K562 (cell line): ENCODE measurements around the gene AK5. TPM values are rescaled to one million over a fixed set of nuclear protein-coding genes. Genes with fewer than 3 reads are reported as not detected.

Source experiments
- ATAC-seq: fragments of 200-7000 bp; cut with Tn5 transposase; 3 replicates; pipeline ENCODE4 v1.9.1; 2020; ENCODE audit warnings: moderate library complexity
- BruUV-seq: library from RNA; stranded (reverse); fragments of 400-500 nt; replicated peaks from 2 replicates; lab custom pipeline; 2021; lab: Mats Ljungman, UMichigan
- CTCF ChIA-PET: fragments of 300-600 bp; formaldehyde crosslinking; extraction: SDS; loops from one replicate; lab custom pipeline; 2021; ENCODE audit warnings: low intra/inter-chr PET ratio; lab: Yijun Ruan, JAX
- POLR2A ChIA-PET: fragments of 300-600, 350-650 bp; sonication (Branson Sonifier 250); formaldehyde crosslinking; extraction: SDS; loops from one replicate; lab custom pipeline; 2021; ENCODE audit warnings: antibody characterized with exemption, inconsistent platforms; lab: Yijun Ruan, JAX
- DNase-seq, 4 experiments: peaks; one replicate each; pipeline versions ENCODE4 v3.0.0 to v3.0.0-alpha.2; 2011 to 2018; ENCODE audit warnings: low spot score in 3 of 4, mixed read lengths in 3 of 4; ENCODE audit errors: extremely low read depth in 1 of 4
- FAIRE-seq: peaks from 2 replicates; lab custom pipeline; 2011; peaks lifted over from hg19 to GRCh38; lab: Jason Lieb, UNC
- H2AFZ ChIP-seq: 2 replicates; pipeline ENCODE4 v1.6.0; 2011; ENCODE audit warnings: low read depth, low read length, control low read depth, inconsistent platforms
- H3K27ac ChIP-seq: fragments of 200-600 bp; 3 replicates; pipeline ENCODE4 v1.8.0; 2011; ENCODE audit warnings: low read depth, mild to moderate bottlenecking, control low read depth, inconsistent platforms, low read length, moderate library complexity, mixed read lengths; ENCODE audit errors: extremely low read depth
- H3K27me3 ChIP-seq, 2 experiments: fragments of 300-600 bp in 1 of 2; 2 replicates in 1 of 2; 3 replicates in 1 of 2; pipeline versions ENCODE4 v1.6.0 to v1.8.0; 2011; ENCODE audit warnings: inconsistent platforms in 2 of 2, low read length in 2 of 2, mild to moderate bottlenecking in 1 of 2, mixed read lengths in 1 of 2, moderate library complexity in 1 of 2; ENCODE audit not compliant: control insufficient read depth in 2 of 2, insufficient read depth in 2 of 2
- H3K36me3 ChIP-seq: fragments of 300-600 bp; 3 replicates; pipeline ENCODE4 v1.8.0; 2011; ENCODE audit warnings: mild to moderate bottlenecking, low read length, inconsistent platforms; ENCODE audit not compliant: control insufficient read depth, insufficient read depth
- H3K4me1 ChIP-seq, 2 experiments: fragments of 200-600 bp in 1 of 2; replicated peaks in 1 of 2; 2 replicates in 1 of 2; 3 replicates in 1 of 2; pipeline versions ENCODE4 v1.5.1 to v1.8.0; 2011; ENCODE audit warnings: inconsistent platforms in 2 of 2, low read length in 2 of 2, mild to moderate bottlenecking in 1 of 2, mixed read lengths in 1 of 2, moderate library complexity in 1 of 2; ENCODE audit not compliant: control insufficient read depth in 2 of 2, insufficient read depth in 2 of 2
- H3K4me2 ChIP-seq: 2 replicates; pipeline ENCODE4 v1.6.1; 2011; ENCODE audit warnings: low read length, control low read depth, inconsistent platforms, mixed read lengths; ENCODE audit not compliant: insufficient read depth
- H3K4me3 ChIP-seq: fragments of 200-600 bp; sonication (generic), shearing (Covaris generic); 2 replicates; pipeline ENCODE4 v1.5.1; 2016; ENCODE audit warnings: control low read depth, inconsistent platforms
- H3K79me2 ChIP-seq: fragments of 200-600 bp; 3 replicates; pipeline ENCODE4 v1.8.0; 2011; ENCODE audit warnings: low read length, inconsistent platforms; ENCODE audit not compliant: control insufficient read depth, insufficient read depth
- H3K9ac ChIP-seq, 2 experiments: 2 replicates each; pipeline versions ENCODE4 v1.6.0 to v1.6.1; 2011; ENCODE audit warnings: low read depth in 2 of 2, low read length in 2 of 2, control low read depth in 1 of 2, inconsistent platforms in 1 of 2, mild to moderate bottlenecking in 1 of 2, mixed read lengths in 1 of 2; ENCODE audit not compliant: insufficient read depth in 1 of 2
- H3K9me1 ChIP-seq: one replicate; pipeline ENCODE4 v1.6.0; 2011; ENCODE audit warnings: inconsistent platforms, mild to moderate bottlenecking, low read length, moderate library complexity; ENCODE audit not compliant: control insufficient read depth, insufficient read depth
- H3K9me3 ChIP-seq: replicated peaks from 2 replicates; pipeline ENCODE4 v1.5.1; 2011; ENCODE audit warnings: low read depth, low read length, inconsistent platforms; ENCODE audit not compliant: control insufficient read depth, insufficient read depth
- H4K20me1 ChIP-seq: replicated peaks from 2 replicates; pipeline ENCODE4 v1.6.1; 2011; ENCODE audit warnings: low read length, inconsistent platforms, mixed read lengths; ENCODE audit not compliant: control insufficient read depth, insufficient read depth
- BCOR ChIP-seq: fragments of 450-650 bp; IDR thresholded peaks from 2 replicates; pipeline ENCODE4 v1.6.1; 2016
- C11orf30 ChIP-seq: fragments of 450-650 bp; IDR thresholded peaks from 2 replicates; pipeline ENCODE4 v1.6.1; 2016; ENCODE audit warnings: low read depth, mild to moderate bottlenecking
- MAFG ChIP-seq: fragments of 450-650 bp; conservative IDR thresholded peaks from 2 replicates; pipeline ENCODE4 v1.6.1; 2016; ENCODE audit warnings: missing genetic modification characterization, missing compliant biosample characterization
- NR2C2 ChIP-seq, 2 experiments: fragments of 200-800 bp in 1 of 2; sonication (Bioruptor generic) in 1 of 2; sonication (generic) in 1 of 2; formaldehyde crosslinking in 1 of 2; IDR thresholded peaks; 2 replicates each; pipeline versions ENCODE4 v1.6.1 to v1.8.0; 2016 to 2022; ENCODE audit warnings: mild to moderate bottlenecking in 1 of 2, missing compliant biosample characterization in 1 of 2, missing genetic modification characterization in 1 of 2, missing genetic modification reagents in 1 of 2
- PTBP1 ChIP-seq: fragments of 200-400 bp; formaldehyde crosslinking; IDR thresholded peaks from 2 replicates; pipeline ENCODE4 v1.6.1; 2017; ENCODE audit warnings: low read depth, low read length
- RBM14 ChIP-seq: fragments of 200-400 bp; formaldehyde crosslinking; IDR thresholded peaks from 2 replicates; pipeline ENCODE4 v1.6.1; 2018; ENCODE audit warnings: low read depth, mild to moderate bottlenecking, low read length, moderate library complexity, borderline replicate concordance; ENCODE audit not compliant: insufficient read depth
- STAG1 ChIP-seq: sonication (generic); formaldehyde crosslinking; IDR thresholded peaks from 2 replicates; pipeline ENCODE4 v1.5.0; 2020; ENCODE audit warnings: missing genetic modification reagents, borderline replicate concordance
- TEAD1 ChIP-seq, 2 experiments: fragments of 450-650 bp in 1 of 2; sonication (generic) in 1 of 2; formaldehyde crosslinking; IDR thresholded peaks; 2 replicates each; pipeline versions ENCODE4 v1.4.0 to v1.8.0; 2020 to 2022; ENCODE audit warnings: mild to moderate bottlenecking in 2 of 2, missing genetic modification reagents in 1 of 2
- ZNF316 ChIP-seq: fragments of 450-650 bp; IDR thresholded peaks from 2 replicates; pipeline ENCODE4 v1.6.1; 2016
- WGBS: fragments of 100-300 bp; shearing (Covaris generic); methylation state at CpG from one replicate; pipeline ENCODE4 v1.1.6; 2016; ENCODE audit warnings: low coverage, mixed read lengths; ENCODE audit not compliant: insufficient coverage; ENCODE audit errors: missing lambda C conversion rate; 5-methylcytosine and 5-hydroxymethylcytosine counted together
- in situ Hi-C: fragments of 300-500 bp; cut with MboI; formaldehyde crosslinking; loops from 4 replicates; pipeline ENCODE4 v1.15.0; 2018; ENCODE audit warnings: inconsistent platforms, mixed read lengths
- intact Hi-C: fragments of 100-400 bp; cut with micrococcal nuclease; formaldehyde crosslinking; loops from 2 replicates; pipeline ENCODE4 v1.14.2; 2022
- polyA plus RNA-seq, 8 experiments: library from polyadenylated mRNA; depleted of rRNA in 4 of 8; stranded (reverse) in 5 of 8; unstranded in 3 of 8; fragments of >200 nt; fragmentation: Nextera tagmentation in 2 of 8; fragmentation: Illumina TruSeq in 1 of 8; extraction: Ambion mirVana in 2 of 8; extraction: Trizol in 1 of 8; gene quantifications; 2 replicates each; pipeline versions ENCODE4 v1.2.1 to v1.2.3, GENCODE V29; 2011 to 2014; ENCODE audit warnings: inconsistent platforms in 1 of 8, missing spikeins in 1 of 8
- total RNA-seq, 7 experiments: library from RNA; depleted of rRNA in 6 of 7; stranded (reverse); fragments of >200 nt in 6 of 7; fragmentation: Illumina TruSeq in 2 of 7; extraction: Trizol in 2 of 7; gene quantifications; 2 replicates each; pipeline versions ENCODE4 v1.2.1 to v1.2.3, GENCODE V29; 2011 to 2021; ENCODE audit warnings: low replicate concordance in 1 of 7

Gene AK5
- total and polyA plus RNA-seq, 9 of the 15 experiments (the other 6 are each of a cell fraction or from before 2014, with no cell fraction given): 0.06 TPM; not detected in 8

DNA sequence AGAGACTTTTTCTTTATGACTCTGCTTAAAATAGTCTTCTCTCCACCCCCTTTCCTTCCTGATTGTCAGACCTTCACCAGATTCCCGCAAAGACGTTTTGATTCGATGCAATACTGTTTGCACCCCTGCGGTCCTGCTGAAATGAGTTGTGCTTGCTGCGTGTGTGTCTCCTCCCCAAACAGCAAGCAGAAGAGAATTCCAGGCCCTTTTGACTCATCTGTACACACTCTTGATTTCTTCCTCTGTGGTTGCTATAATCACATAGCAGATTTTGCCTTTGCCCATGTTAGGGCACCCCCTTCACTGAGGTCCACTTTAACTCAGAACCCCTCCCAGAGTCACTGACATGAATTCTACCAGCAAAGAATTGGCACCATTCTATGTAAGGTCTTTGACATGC, 264.2 kb downstream of the AK5 start (continued):
- no peak for TF ChIP-seq STAG1 (CRISPR knock-in tag)
- TF ChIP-seq TEAD1 (CRISPR knock-in tag; IDR thresholded peaks at IDR 0.05): no peak

DNA sequence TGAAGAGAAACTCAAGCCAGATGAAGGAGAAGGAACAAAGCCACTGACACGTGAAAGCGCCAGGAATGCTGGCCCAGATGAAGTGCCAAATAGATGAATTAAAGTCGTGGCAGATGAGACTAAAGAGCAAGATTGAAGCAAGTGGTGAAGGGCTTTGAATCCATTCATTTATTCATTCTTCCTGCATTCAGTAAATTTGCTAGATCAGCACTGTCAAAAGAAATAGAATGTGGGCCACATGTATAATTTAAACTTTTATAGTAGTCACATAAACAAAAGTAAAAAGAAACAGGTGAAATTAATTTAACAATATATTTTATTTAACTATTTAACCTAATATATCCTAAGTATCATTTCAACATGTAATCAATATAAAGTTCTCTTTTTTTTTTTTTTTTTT, 265.1 kb downstream of the AK5 start:
- Histone ChIP-seq H3K27me3 (no peaks in the 10 kb centered on the region), H3K4me3 (no peak overlapping the region), H3K79me2 (no peaks in the 10 kb centered on the region), H3K9me3 (no peaks in the 10 kb centered on the region), H3K36me3 (no peaks in the 10 kb centered on the region), H4K20me1 (no peaks in the 10 kb centered on the region), H3K4me1 (no peaks in the 10 kb centered on the region), H3K27ac (no peak overlapping the region), H3K9me1 (no peaks in the 10 kb centered on the region), H3K9ac (no peak overlapping the region), H3K4me2 (no peak overlapping the region), H2AFZ (peak overlapping the region; percentile 18; the same call in 1 of the 2 replicates)
- no TSS peak for BruUV-seq
- POLR2A ChIA-PET: interaction anchor here (0.6 kb wide), 1 partner anchor 202 kb away, joined by 4 read pairs; no protein-coding TSS in a partner anchor
- WGBS: 47% methylated on average over 3 of the region's 3 CpGs
- DNase-seq (no peak), FAIRE-seq (no peak), ATAC-seq (no peak)
- TF ChIP-seq BCOR: no peak
- TF ChIP-seq NR2C2 (CRISPR knock-in tag; IDR thresholded peaks at IDR 0.05): no peak
- no peak for TF ChIP-seq NR2C2 (tag; IDR thresholded peaks at IDR 0.05)
- peak; percentile 56; the same call in 1 of the 2 replicates for TF ChIP-seq C11orf30
- TF ChIP-seq PTBP1: no peak
- TF ChIP-seq ZNF316: peak; percentile 74
- TF ChIP-seq MAFG (tag): peak; percentile 33; the same call in 1 of the 2 replicates
- no peak for TF ChIP-seq RBM14
- intact Hi-C loops: no loop called here
- CTCF ChIA-PET: no interaction called here
- in situ Hi-C loops: no loop called here
